Left lobe of liver (tissue), 2 donors: ENCODE results near the gene CFAP410. TPM values are rescaled to one million over a fixed set of nuclear protein-coding genes. Genes with fewer than 3 reads are reported as not detected.
"Not testable (repeated sequence)": the region's sequence is repeated elsewhere in the genome, so short reads cannot be mapped to it uniquely, and the experiment has no call there.

Experiments
- ATAC-seq: fragments of 200-7000 bp; cut with Tn5 transposase; one replicate; pipeline ENCODE4 v1.9.1; 2020; ENCODE audit warnings: mild to moderate bottlenecking, moderate library complexity
- DNase-seq: peaks from one replicate; pipeline ENCODE4 v3.0.0-alpha.2; 2020; ENCODE audit warnings: low spot score
- total RNA-seq: library from RNA; stranded (reverse); gene quantifications from one replicate; pipeline ENCODE4 v1.2.1, GENCODE V29; 2021
- donor health status: DM: no; HTN: no; CAD: no; lungs with moderate emphysema.
- donor health status: DM: no; HTN: yes; CAD: no.

CFAP410 gene
- total RNA-seq, 1 donor from 2014 or later: 13.9 TPM

GRCh38 chr21:44370027-44370735, 31.0 kb upstream of the CFAP410 start:
- peak; percentile 58 for DNase-seq
- peak; percentile 79 for ATAC-seq

- DNase-seq (peak; percentile 45), ATAC-seq (peak; percentile 48)
Measured at GRCh38 chr21:44368711-44369446, 29.7 kb upstream of the CFAP410 start.

- DNase-seq (peak; percentile 42), ATAC-seq (no peak)
Measured at GRCh38 chr21:44366586-44367211, 27.5 kb upstream of the CFAP410 start.

GRCh38 chr21:44365967-44366585, 26.9 kb upstream of the CFAP410 start:
- ATAC-seq: no peak
- DNase-seq: peak; percentile 37

- peak; percentile 42 for DNase-seq
- no peak for ATAC-seq
Measured at GRCh38 chr21:44365251-44365966, 26.2 kb upstream of the CFAP410 start.

GRCh38 chr21:44364151-44365053, 25.2 kb upstream of the CFAP410 start:
- peak; percentile 43 for DNase-seq
- no peak for ATAC-seq

GRCh38 chr21:44363278-44363677, 24.1 kb upstream of the CFAP410 start:
- DNase-seq: no peak
- no peak for ATAC-seq

- ATAC-seq, DNase-seq: not testable (repeated sequence)
Measured at GRCh38 chr21:44361903-44362302, 22.7 kb upstream of the CFAP410 start.

- no peak for ATAC-seq
- no peak for DNase-seq
Measured at GRCh38 chr21:44360159-44360558, 21.0 kb upstream of the CFAP410 start.

- DNase-seq (no peak), ATAC-seq (no peak)
Measured at GRCh38 chr21:44359396-44359795, 20.2 kb upstream of the CFAP410 start.

GRCh38 chr21:44357064-44357837, 18.1 kb upstream of the CFAP410 start:
- no peak for DNase-seq
- ATAC-seq: no peak

GRCh38 chr21:44356636-44357035, 17.4 kb upstream of the CFAP410 start:
- no peak for DNase-seq
- no peak for ATAC-seq

- DNase-seq: no peak
- ATAC-seq: no peak
Measured at GRCh38 chr21:44356160-44356559, 17.0 kb upstream of the CFAP410 start.

GRCh38 chr21:44354775-44355771, 15.9 kb upstream of the CFAP410 start:
- ATAC-seq (peak; percentile 10), DNase-seq (no peak)

- DNase-seq (peak; percentile 82), ATAC-seq (peak; percentile 72)
Measured at GRCh38 chr21:44354001-44354405, 14.8 kb upstream of the CFAP410 start.

GRCh38 chr21:44353191-44353970, 14.2 kb upstream of the CFAP410 start, which contains the start of gene TRPM2:
Gene TRPM2 (plus strand): TSS chr21:44353621. CDS start chr21:44353701, 80 bp downstream.
- ATAC-seq (peak; percentile 82), DNase-seq (peak; percentile 85)
